GM18508 (cell line): Measurements from ENCODE around the gene AGO4.
A peak's percentile ranks its signal among the peaks of the same experiment; 100 is the strongest.
"Not testable (repeated sequence)": the region's sequence is repeated elsewhere in the genome, so short reads cannot be mapped to it uniquely, and the experiment has no call there.

Experiments used
- ATAC-seq: cut with Tn5 transposase; IDR thresholded peaks from one replicate; pipeline ENCODE4 v1.9.1; 2021; ENCODE audit warnings: moderate number of reproducible peaks; ENCODE audit not compliant: insufficient read depth, unreplicated experiment

AGO4 gene

DNA sequence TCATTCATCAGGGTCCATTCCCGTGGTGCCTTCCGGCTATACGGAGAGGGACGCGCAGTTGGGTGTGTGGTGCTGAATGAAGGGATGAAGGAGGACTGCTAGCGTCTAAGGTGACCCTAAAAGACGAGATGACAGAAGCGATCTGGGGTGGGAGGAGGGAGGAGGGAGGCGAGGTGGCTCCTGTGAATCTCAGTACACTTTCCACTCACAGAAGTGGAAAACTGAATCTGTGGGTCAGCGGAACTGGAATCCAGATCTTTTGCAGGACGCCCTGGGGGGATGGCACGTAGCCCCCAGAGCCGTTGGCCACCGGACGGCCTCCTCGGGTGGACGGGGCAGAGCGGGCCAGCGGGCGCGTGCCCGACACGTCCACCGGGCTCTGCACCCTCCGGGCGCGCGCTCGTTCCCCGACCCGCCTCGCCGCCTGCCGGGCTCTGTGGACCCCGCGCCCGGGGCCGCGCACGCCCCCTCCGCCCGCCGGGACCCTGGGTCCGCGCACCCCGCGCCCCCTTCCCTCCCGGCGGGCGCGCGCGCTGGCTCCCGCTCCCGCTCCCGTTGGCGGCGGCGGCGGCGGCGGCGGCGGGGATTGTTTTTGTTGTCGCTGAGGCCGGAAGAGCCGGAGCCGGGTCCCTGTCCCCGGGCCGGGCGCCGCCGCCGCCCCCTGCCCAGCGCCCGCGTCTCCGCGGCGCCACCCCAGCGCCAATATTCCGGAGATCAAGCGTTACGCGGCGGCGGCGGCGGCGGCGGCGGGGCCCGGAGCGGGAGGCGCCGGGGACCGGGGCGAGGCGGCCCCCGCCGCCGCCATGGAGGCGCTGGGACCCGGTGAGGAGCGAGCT, at the start of gene AGO4:
Gene AGO4, plus strand, starts transcription at position 403 of the 836 bp plus-strand sequence. Its CDS starts 401 bp downstream, at position 804.
- no peak for ATAC-seq

DNA sequence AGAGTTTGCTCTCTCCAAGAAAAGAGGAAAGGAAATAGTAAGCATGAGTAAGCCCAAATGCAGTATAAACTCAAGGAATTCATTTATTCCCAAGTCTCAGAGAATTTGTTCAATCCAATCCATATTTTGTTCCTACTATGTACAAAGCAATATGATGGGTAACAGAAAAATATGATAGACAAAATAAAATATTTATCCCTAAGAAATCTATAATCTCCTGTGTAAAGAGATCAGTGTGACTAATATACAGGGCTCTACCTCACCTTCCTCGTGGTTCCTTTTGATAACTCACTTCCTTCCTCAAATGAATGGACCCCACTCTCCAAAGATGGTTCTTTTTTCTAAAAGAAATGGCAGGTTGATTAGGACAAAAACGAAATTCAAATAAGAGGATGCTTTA, 45.7 kb upstream of the AGO4 start:
- ATAC-seq = no peak

DNA sequence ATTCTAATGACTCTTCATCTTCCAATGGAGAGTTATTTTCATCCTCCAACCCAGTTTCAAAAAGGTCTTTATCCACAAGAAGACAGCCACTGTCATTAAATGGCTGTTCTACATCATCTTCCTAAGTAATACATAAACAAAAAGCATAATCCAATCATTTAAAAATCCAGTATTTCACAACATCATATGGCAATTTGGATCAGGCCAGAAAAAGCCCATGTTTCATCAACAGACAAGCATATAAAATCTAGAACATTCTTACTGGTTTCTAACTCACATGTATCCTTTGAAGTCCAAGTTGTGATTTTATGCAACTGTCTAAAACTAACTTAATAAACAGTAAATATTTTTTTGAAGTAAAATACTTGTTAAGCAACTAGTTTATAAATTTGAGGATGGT, 44.6 kb upstream of the AGO4 start:
- ATAC-seq = no peak

DNA sequence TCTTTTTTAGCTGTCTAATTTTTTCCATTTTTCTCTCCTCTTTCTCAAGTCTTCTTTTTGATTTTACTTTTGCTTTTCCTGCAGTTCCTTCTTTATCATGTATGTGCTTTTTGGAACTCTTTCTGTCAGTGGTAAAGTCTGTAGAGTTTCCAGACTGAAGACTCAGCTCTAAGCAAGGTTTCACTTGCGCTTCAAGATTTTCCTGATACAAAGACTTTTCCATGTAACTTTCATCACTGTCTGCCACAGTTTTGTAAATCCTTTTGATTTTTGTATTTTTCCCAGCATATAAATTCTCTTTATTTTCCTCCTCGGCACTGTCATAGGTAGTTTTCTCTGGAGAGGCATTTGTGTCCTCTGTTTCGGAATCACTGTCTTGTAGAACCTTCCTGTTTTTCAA, 43.5 kb upstream of the AGO4 start:
- ATAC-seq = no peak

DNA sequence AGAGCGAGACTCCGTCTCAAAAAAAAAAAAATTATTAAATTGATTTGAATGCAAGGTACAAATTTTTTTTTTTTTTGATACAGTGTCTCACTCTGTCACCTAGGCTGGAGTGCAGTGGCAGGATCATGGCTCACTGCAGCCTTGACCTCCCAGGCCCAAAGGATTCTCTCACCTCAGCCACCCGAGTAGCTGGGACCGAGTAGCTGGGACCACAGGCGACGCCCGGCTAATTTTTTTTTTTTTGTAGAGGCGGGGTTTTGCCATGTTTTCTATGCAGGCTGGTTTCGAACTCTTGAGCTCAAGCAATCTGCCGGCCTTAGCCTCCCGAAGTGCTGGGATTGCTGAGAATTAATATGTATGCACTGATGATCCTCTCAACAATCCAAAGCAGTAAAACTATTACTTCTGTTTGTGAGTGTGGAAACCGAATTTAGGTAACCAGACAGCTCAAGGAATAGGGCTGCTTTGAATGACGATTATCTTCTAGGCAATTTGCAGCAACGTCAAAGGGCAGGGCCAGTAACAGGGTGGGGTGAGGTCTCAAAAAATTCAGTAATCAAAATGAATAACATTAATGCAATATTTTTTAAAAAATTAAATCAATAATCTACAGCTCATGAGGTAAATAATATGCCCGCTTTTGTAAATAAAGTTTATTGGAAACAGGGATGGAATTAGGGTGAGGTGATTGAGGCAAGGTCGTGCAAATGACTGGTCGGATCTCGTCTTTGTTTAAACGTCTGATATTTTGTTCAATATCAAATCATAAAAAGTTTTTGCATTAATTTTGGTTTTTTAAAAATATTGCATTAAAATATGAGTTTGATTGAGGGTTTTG, 39.2 kb upstream of the AGO4 start:
- no peak for ATAC-seq

DNA sequence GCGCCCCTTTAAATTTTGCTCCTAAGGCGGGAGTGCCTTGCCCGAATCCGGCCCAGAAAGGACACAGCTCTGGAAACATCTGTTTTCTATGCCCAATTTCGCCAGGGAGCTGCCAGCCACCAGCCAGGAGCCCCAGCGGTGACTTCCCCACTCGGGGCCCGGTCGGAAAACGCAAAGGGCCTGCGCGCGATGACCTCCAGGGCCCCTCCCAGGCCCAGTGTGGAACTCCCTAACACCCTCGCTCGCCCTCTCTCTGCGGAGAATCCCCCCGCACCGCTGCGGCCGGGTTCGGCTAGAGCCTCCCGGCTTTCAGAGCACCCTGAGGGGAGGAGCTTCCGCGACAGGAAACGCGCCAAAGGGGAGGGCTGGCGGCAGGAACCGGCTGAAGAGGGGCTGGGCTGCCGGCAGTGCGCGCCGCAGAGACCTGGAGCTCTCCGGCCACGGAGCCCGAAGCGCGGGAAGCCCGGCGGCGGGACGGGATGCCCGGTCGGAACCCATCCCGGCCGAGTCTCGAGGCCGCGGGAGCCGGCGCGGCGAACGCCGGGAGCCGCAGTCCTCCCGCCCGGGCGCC, 38.5 kb upstream of the AGO4 start:
- ATAC-seq = peak; percentile 43

DNA sequence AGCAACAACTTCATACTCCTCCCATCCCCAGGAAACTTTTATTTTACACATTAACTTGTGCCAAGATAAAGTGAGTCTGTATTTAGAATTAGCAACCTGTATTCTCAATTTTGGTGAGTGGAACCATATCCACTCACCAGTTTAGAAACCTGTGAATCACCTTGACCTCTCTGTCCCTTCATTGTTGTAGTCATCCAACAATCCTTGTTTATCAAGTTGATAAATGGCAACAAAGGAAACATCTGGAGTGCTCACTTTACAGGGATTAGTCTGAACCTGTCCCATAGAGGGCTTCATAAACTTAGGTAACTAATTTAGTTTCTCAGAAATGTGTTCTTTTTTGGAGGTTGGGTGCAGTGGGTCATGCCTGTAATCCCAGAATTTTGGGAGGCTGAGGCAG, 34.1 kb upstream of the AGO4 start:
- ATAC-seq = no peak

DNA sequence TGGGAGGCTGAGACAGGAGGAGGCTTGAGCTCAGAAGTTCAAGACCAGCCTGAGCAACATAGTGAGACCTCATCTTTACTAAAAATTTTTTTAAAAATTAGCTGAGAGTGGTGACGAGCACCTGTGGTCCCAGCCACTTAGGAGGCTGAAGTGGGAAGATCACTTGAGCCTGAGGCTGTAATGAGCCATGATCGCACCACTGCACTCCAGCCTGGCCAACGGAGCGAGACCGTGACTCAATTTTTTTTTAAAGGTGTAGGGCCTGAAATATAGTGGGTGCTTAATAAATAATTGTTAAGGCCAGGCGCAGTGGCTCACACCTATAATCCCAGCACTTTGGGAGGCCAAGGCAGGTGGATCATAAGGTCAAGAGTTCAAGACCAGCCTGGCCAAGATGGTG, 31.6 kb upstream of the AGO4 start:
- not testable (repeated sequence) for ATAC-seq

DNA sequence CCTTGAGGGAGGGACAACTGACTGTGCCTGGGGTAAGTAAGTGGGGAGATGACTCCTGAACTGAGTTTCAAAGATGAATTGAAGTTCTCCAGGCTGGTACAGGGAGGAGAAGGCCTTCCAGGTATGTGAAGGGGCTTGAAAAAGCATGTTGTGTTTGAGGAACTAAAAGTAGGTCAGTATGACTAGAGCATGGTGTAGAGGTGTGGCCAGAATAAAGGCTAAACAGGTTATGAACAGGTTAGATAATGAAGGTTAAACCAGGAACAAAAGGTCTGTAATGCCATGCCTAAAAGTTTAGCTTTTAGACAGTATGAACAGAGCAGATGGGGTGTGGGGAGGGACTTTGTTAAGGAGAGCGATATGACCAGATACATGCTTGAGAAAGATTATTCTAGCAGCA, 30.7 kb upstream of the AGO4 start:
- no peak for ATAC-seq

DNA sequence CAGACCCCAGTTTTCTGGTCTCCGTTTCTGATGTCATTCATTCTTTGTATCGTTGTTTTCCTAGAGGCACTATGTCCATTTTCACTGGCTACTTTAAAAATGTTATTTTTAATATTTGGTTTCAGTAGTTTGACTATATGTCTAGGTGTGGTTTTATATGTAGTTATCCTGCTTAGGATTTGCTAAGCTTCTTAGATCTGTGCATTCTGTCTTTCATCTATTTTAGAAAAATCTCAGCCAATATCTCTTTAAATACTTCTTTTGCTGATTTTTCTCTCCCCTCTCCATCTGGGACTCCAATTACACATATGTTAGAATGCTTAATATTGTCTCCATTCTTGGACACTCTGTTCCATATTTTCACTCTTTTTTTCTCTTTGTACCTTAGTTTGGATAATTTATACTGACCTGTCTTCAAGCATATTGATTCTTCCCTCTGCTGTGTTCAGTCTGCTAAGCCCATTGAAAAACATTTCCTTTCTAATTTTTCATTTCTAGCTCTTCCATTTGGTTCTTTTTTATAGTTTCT, 24.7 kb upstream of the AGO4 start:
- ATAC-seq = no peak

DNA sequence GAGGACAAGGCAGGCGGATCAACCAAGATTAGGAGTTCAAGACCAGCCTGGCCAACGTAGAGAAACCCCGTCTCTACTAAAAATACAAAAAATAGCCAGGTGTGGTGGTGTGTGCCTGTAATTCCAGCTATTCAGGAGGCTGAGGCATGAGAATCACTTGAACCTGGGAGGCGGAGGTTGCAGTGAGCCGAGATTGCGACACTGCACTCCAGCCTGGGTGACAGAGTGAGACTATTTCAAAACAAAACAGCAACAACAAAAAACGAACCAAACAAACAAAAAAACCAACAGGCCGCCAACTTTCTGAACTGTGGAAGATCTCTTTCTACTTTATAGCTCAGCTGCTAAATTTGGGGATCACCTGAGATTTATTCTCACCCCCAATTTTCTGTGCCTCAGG, 23.5 kb upstream of the AGO4 start:
- not testable (repeated sequence) for ATAC-seq

DNA sequence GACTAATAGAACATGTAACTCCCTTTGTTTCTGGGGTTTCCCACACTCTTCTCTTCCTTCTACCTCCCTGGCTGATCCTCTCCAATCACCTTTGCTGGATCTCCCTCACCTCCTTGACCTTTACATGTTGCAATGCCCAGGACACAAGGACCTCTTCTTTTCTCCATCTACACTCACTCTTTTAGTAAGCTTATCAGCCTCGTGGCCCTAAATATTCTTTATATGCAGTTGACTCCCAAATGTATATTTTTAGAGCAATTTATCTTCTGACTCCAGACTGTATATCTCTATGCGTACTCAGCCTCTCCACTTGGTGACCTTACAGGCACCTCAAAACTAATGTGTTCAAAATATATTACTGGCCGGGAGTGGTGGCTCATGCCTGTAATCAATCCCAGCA, 19.7 kb upstream of the AGO4 start:
- ATAC-seq = no peak

DNA sequence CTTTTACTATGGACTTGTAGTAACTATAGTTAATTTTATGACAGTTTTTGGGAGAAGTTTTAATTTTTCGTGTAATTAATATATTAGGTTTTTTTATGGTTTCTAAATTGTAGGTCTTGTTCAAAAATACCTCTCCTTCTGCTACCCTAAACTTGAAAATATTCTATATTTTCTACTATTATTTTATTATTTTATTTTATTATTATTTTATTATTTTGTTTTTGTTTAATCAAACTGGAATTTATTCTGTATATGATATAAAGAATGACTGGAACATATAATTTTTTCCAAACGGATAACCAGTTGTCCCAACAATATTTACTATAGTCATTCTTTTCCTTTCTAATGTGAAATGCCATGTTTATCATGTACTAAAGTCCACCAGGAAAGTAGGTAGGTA, 17.1 kb upstream of the AGO4 start:
- no peak for ATAC-seq

DNA sequence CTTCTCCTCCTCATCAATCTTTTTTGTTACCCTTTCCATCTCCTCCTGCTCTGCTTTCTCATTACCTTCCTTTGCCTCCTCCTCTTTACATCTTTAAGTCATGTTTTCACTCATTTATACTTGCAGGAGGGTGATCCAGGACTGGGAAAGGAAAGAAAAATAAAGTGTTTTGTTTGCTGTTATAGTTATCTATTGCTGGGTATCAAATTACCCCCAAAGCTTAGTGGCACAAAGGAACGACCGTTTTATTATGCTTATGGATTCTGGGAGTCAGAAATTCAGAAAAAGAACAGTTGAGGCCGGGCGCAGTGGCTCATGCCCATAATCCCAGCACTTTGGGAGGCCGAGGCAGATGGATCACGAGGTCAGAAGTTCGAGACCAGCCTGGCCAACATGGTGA, 12.5 kb upstream of the AGO4 start:
- no peak for ATAC-seq

DNA sequence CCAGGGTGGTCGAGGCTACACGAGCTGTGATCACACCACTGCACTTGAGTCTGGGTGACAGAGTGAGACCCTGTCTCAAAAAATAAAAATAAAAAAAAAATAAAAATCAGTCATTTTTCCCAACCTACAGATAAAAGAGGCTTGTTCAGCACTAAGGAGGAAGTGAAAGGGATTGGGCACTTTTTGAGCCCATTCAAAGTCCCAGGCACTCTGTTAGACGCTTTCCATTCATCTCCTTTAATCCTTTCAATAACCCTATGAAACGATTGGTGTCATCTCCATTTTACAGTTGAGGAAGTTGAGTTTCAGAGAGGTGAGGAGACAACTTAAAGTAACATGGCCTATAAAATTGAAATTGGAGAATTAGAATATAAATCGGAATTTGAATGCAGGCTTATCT, 10.4 kb upstream of the AGO4 start:
- no peak for ATAC-seq

DNA sequence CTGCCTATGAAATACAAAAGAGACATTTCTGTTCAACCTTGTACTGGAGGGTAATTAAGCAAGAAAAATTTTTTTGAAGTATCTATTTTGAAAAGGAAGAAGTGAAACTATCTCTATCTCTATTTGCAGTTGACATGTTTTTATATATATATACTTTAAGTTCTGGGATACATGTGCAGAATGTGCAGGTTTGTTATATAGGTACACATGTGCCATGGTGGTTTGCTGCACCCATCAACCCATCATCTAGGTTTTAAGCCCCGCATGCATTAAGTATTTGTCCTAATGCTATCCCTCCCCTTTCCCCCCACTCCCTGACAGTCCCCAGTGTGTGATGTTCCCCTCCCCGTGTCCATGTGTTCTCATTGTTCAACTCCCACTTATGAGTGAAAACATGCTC, 9.8 kb upstream of the AGO4 start:
- not testable (repeated sequence) for ATAC-seq

DNA sequence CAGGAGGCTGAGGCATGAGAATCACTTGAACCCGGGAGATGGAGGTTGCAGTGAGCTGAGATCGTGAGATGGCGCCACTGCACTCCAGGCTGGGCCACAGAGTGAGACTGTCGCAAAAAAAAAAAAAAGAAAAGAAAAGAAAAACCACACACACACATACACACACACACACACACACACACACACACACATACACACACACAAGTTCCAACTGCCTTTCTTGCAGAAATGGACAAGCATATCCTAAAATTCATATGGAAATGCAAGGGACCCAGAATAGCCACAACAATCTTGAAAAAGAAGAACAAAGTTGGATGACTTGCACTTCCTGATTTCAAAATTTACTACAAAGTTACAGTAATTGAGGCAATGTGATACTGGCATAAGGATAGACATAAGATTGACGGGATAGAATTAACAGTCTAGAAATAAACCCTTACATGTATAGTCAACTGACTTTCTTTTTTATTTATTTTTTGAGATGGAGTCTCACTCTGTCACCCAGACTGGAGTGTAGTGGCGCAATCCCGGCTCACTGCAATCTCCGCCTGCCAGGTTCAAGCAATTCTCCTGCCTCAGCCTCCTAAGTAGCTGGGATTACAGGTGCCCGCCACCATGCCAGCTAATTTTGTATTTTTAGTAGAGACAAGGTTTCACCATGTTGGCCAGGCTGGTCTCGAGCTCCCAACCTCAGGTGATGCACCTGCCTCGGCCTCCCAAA, 7.5 kb upstream of the AGO4 start:
- not testable (repeated sequence) for ATAC-seq

DNA sequence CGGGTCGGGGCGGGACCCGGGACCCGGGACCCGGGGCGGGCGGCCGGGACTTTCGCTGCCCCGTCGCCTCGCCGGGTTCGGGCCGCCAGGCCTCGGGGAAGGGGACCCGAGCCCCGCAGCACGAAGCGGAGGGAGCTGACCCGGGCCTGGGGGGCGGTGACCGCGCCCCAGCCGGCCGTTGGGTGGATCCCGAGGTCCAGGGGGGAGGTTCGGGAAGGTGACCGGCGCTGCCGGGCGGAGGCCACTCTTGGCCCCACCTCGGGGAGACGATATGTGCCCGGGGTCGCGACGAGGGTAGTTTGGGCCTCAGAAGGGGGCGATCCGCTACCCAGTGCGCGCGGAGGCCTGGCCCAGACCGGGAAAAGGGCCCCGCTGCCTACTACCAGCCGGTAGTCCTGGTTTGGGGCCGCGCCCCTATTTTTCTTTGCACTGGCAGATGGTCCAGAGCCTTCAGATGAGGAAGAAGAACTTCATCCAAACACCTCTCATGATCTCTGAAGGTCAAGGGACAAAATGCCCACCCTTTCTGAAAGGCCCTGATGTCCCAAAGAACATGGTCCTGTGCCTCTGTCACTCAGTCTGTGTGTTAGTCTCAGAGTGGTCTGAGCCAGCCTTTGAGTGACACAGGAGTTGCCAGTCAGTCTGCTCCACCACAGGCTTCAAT, 766 bp downstream of the AGO4 start:
- ATAC-seq = no peak

DNA sequence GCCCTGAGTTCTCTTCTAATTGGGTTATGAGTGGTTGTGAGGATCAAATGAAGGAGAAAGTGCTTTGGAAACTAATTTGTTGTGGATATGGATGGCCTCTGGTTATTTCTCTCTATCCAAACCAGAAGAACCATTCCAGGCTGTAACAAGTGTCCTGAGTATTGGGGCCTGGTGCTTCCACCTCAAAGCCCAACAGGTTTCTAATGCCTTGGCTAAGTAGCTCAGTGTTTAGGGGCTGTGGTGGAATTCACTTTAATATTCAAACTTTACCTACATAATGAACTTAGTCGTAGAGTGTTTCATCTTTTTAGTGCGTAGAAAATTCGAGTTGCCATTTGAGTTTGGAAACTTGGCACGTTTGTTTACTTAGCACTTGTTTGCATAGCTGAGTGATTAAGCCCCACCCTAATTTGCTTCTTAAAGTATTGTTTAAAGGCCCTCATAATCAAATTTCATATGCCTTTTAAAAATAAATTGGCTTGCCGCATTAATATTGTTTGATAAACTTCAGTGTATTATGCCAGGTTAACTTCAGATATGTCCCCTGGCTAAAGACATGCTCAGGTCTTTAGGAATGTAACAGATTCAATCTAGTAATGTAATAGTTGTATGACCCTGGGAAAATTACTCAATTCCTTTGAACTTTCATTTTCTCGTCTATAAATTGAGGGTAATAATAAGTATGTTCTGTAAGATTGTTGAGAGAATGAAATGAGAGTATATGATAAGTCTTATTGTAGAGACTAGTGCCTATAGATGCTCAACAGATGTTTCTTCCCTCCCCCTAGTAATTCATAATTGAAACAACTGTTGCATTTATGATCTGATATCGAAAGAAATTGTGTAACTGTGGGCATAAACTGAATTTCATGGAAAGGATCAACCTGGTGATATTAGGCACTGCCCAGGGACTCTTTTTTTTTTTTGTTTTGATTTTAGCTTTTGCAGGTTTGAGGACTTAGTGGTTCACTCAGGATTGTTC, 1.6 kb downstream of the AGO4 start:
- no peak for ATAC-seq
